ENCODE measurements around the gene IMPDH1.

- no peak for TF ChIP-seq POLR2AphosphoS5 (IDR thresholded peaks at IDR 0.05; ENCODE audit: borderline replicate concordance, low read depth, low read length)
- no peak for TF ChIP-seq EZH2 (IDR thresholded peaks at IDR 0.05)
- no peak for TF ChIP-seq FOXP2 (optimal IDR thresholded peaks at IDR 0.05; ENCODE audit: control extremely low read depth, extremely low read length, insufficient read depth)
These were observed 34.2 kb upstream of the IMPDH1 start for GRCh38 chr7:128443831-128444600.
